Activated T-helper 1 cell treated with anti-CD3 and anti-CD28 coated beads, Interleukin-2, amount 50 U/mL, for 16 hours (primary cell): ENCODE results near the gene GABRR3.
A peak's percentile ranks its signal among the peaks of the same experiment; 100 is the strongest.

Experiments used
- DNase-seq, 2 donors: peaks; one replicate each; pipeline ENCODE4 v3.0.0-alpha.2; 2020; ENCODE audit warnings: low read depth in 1 of 2, low spot score in 1 of 2

GABRR3 gene

DNA sequence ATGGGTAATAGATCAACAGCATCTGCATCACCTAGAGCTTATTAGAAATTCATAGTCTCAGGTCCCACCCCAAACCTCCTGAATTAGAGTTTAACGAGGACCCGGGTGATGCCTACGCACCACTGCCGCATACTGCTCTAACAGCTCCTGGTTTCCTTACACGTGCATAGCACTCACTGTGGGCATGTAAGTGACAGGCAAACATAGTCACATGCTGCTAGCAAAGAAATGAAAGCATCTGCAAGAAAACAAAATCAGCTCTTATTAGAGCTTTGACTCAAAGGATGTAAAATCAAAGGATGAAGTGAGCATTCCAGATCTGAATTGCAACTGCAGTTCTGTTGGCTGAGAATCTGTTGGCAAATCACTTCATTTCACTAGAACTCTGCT, 43.8 kb downstream of the GABRR3 start:
- no peak for DNase-seq

DNA sequence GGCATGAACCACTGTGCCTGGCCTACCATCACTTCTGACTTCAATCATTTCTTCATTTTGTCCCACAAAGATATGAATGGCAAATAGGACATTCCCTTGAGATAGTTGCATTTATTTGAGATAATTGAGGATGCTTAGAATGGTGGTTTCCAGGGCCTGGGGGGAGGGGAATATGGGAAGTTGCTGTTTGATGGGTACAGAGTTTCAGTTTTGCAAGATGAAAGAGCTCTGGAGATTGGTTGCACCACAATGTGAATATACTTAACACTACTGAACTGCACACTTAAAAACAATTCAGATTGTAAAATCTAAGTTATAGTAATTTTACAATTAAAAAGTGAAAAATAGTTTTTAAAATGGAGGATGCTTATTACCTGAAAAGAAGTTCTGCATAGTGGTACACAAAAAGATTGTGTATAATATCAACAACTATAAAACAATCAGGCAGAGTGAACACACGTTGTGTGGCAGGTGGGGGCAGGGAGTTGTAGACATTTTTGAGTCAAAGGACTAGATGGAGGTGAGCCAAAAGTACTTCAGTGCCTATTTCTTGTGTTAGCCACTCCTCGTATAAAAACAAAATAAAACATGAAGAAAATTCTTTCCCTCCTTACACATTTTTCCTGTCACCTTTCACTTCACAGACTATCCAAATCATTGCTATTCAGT, 44.4 kb downstream of the GABRR3 start:
- DNase-seq = no peak

DNA sequence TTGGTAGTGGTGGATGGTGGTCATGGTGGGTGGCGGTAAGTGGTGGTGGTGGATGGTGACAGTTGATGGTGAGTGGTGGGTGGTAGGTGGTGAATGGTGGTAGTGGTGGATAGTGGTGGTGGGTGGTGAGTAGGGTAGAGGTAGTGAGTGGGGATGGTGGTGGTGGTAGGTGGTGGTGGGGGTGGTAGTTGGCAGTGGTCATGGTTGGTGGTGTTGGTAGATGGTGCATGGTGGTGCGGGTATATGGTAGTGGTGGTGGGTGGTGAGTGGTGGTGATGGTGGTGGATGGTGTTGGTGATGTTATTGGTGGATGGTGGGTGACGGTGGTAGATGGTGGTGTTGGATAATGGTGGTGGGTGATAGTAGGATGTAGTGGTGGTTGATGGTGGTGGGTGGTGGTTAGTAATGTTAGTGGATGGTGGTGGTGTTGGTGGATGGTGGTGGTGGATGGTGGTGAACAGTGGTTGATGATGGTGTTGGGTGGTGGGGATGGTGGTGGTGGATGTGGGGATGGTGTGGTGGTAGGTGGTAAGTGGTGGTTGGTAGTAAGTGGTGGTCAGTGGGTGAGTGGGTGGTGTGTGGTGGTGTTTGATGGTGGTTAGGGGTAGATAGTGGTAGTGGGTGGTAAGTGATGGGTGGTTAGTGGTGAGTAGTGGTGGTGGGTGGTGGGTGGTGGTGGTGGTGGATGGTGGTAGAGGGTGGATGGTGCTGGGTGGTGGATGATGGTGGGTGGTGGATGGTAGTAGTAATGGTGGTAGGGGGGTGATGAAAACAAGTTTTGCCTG, 46.1 kb downstream of the GABRR3 start:
- no peak for DNase-seq

DNA sequence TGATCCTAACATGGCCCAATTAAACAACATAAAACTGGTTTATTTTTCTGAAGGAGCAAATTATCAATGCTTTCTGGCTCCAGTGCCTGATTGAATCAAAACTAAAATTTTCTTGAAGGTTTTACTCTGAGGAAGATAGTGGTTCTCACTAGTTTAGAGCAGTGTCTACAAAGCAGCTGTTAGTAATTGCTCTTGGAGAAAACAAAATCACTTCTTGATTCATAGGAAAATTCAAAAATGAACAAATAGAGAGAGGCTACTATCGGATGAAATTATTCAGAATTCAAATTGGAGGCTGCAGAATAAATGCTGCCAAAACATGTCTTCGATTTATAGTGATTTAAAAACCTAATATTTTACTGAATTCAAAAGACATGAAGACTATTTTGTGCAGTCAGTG, 47.8 kb downstream of the GABRR3 start:
- no peak for DNase-seq

DNA sequence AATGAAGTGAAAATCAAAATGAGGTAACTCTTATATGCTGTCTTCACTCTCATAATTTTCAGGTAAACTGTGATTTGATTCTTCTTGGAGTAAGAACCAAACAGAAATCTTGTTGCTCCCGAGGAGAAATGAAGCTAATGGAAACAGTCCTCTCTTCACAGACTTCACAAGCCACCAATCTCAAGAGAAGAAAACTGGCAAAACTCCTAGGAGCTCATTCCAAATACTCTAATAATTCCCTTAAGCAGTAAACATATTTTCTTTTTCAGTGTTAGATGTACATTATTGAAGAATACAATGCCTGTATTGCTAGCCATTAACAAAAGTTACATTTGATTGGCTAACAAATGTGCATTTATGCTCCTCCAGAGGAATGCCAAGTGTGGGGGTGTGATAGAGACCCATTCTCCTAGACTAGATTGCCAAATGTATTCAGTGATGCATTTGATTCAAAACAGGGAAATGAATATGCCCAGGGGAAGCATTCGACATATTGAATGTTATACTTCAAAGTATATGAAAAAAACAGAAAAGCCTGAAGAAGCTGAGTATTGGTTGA, 51.1 kb downstream of the GABRR3 start:
- DNase-seq = no peak

DNA sequence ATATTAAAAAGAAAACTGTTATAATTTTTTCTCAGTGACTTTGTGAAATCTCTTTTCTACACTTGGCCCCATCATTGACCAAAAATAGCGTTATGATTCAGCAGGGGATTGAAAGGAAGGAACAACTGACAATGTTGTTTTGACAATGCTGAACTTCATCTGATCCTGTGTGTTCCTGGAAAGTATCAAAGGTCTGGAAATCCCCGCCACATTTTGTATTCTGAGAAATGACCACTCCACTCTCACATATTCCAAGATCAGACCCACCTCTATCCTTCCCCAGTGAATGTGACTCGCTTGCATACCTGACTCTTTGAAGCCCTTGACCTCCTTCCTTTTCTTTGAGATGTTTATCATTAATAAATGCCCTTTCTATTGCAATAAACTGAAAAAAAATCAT, 53.2 kb downstream of the GABRR3 start:
- no peak for DNase-seq

DNA sequence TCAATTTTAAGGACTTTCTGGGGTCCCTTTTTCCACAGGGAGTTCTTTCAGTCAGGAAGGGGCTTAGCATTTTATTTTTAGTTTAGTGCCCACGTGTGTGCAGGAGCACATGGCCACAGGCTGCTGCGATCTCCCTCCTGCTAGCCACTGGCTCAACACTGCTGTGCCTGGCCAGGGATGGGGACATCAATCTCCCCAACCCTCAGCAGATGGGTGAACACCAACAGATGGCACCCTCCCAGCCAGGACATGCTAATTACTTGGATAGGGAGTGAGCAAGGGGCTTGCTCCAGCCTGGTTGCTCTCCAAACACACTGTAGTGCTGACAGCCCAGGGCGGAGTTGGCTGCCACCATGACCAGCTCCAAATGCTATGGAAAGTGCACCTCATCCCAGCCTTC, 55.5 kb downstream of the GABRR3 start:
- no peak for DNase-seq

DNA sequence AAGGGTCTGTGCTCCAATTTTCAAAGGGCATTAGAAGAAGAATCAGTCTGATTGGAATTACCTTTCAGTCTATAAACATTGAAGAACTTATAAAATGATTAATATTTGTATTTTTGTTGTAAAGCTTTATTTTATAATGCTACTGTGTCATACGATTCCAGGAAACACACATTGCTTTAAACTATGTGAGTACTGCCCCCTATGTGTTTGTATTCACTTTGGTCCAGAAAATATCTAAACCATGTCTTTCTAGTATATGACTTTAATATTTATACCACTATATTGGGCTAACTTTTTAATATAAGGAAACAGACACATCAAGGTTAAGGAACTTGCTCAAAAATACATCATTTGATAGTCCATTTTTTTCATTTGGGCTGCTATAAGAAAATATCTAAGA, 59.6 kb downstream of the GABRR3 start:
- DNase-seq = no peak

DNA sequence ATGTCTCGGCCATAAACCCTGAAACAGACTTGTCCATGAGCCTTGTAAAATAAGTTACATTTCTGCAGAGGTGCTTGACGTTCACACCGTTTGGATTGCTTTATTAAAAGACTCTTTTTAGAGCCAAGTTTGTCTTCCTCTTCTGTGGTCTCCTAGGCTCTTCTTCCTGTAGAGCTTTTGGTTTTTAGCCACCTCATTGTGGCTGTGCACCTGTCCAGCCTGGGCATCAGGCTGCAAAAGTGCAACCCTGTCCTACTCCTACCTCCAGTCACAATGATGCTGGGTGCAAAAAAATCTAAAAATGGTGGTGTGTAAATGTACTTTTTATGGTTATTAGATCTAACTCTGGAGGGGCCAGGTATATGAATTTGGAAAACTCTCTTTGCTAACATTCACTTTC, 60.1 kb downstream of the GABRR3 start:
- DNase-seq = no peak

DNA sequence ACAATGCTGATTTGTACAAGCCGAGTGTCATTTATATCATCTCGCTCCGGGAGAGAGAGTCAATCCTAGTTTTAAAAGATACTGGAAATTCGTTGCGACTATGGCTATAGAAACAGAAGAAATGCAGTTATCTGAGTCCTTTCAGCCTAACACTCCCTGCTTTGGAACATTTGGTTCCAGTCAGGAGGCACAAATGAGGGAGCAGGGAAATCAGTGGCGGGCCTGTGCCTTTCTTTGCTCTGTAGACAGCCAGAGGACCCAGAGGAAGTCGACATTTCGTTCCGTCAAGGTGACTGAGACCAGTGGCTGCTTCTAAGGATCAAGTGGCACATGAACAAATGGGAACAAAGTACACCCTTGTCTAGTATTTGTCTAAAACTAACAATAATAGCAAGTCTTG, 62.1 kb downstream of the GABRR3 start:
- no peak for DNase-seq

DNA sequence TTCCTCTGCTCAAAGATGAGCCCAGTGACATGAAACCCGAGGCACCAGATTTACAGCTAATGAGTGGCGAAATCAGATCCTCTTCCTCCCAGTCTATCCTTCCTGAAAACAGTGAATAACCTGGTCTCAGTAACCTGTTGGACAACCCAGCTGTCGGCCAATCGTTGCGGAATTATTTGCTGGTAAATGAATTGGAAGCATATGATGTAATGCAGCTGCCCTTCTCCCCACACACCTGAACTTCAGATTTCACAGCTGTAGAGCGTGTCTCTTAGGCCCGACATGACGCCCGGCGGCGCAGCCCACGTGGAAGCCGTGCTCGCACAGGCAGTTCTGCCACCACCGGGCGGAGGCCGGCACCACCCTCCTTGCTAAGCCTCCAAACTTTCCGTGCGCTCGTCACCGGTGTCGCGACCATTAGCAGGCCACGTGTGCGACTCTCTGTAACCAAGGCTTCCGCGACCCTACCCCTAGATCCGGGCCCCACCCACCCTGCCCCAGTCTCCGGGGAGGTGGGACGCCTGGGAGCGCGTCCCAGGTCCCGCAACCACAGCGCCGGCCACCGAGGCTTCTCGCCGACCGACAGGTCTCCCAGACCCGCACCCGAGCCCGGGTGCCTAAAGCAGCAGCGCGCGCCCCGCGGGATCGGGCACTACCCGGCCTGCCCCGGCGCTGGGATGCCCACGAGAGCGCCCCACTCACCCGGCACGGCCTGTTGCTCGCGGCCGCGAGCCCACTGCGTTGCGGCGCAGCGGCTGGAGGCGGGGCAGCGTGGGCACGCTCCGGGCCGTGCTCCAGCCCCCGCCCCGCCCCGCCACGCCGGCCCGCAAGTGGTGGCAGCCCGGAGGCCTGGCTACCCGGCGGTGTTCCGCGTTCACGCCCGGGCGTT, 63.2 kb downstream of the GABRR3 start, which contains the start of gene RIOX2:
Gene RIOX2 (minus strand): TSS at position 753 of the 889 bp plus-strand sequence. CDS start 4,838 bp downstream, outside the sequence.
- peak; percentile 41 to 64 for DNase-seq

DNA sequence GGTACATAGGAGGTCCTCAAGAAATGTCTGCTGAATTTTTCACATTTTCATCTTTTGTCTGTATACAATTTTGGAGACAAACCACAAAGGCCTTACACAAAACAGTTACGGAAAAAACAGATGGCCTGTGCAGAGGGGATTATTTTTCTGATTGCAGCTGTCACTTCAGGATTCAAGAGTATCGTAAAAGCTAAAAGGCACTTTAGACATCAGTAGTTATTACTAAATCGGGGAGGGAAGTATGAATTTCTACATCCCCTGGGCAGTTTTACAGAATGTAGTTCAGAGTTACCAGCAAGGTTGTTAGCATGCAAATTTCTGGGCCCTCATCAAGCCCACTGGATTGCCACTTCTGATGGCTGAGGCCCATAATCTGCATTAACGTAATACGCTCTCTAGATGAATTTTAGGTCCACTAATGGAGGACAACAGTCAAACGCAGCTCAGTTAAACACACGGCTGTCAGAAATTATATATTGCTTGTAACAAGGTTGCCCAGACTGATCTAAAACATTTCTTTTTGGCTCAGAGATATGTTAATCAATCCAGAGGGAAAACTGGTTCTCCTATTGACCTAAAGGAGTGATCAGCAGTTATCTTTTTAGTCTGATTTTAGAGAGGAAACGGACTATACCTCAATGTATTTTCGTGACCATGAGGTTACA, 64.0 kb downstream of the GABRR3 start:
- no peak for DNase-seq

DNA sequence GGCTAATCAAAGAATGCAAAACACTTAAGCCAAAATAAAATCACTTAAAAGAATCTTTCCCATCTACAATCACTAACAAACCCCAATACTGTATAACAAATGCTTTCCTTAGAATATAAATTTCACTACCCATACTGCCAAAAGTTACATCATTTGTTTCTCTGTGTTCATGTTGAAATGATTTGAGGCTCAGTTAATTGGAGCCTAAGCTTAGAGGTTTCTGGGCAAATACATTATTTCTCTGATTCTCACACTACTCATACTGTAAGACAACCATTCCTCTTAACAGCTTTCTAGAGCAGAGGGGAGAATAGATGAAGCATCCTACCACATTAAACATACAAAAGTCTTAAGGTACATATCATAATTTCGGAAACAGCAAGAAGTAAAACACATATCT, 65.0 kb downstream of the GABRR3 start:
- no peak for DNase-seq

DNA sequence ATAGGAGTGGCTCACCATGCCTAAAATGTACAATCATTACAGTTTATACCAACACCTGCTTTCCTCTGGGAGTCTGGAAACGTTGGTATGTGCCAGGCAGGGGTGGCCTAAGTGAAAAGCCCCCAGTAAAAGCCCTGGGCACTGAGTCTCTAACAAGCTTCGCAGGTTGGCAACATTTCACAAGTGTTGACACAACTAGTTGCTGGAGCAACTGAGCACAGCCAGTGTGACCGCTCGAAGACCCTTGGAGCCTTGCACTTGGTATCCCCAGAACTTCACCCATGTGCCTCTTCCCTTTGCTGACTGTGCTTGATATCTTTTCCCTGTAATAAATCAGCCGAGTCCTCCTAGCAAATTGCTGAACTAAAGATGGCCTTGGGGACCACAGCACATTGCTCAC, 65.6 kb downstream of the GABRR3 start:
- DNase-seq = no peak

DNA sequence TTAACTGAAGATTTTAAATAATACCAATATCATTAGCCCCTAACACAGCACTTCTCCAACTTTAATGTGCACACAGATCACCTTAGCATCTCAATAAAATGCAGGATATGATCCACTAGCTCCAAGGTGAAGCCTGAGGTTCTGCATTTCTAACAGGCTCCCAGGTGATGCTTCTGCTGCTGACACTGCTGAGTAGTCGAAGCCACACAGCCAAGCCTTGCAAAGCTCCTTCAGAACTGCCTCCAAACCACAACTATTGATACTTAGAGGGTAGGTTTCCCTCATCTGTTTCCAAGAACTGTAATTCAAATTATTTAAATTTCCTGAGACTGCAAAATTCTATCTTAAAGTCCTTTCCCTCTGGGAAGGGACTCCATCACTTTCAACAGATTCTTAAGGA, 66.7 kb downstream of the GABRR3 start:
- DNase-seq = no peak

DNA sequence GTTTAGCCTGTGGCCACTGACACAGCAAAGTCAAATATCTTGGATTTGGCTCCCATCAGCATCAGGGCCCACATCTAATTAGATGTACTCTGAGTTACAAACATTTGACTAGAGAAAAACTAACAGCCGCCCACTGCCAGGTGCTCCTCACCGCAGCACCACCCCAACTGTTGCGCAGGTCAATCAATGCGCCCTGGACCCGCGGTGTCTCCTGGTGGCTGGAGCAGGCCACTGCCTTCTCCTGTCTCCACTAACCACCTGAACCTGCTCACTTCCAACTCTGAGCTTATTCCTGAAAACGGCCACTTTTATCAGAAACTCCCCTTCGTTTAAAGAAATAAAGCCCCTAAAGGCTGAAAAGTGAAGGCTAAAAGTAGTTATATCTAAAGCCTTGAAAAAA, 67.1 kb downstream of the GABRR3 start:
- DNase-seq = no peak

DNA sequence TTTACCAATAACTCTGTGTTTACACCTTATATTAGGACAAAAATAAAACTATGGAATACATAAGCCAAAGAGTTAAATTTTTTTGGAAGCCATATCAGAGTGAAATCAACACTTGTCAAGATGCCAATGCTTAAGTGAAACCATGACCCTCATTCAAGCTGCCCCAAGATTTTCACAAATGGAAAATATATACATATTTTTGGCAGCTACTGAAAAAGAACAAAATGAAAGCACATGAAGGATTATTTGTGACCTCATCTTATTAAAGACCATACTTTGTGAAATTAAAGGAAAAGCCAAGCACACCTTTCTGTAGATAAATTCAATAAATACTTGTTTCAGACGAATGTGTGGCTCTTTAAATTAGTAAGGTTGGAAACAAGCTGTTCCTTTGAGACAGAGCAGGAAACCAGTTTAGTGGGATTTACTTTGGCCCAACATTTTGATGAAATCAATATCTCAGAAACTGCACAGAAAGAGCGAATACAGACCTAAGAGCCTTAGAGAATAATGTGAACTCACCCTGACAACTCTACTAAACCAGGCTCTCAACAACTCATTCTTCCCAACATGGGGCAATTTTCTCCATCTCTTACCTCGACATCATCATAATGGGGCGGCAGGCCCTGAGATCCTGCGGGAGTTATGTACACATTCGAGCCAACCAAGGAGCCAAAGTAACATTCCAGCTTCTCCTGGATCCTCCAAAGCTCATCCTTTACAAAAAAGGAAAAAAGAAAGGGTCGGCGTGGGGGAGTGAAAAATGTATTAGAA, 73.9 kb downstream of the GABRR3 start:
- no peak for DNase-seq

DNA sequence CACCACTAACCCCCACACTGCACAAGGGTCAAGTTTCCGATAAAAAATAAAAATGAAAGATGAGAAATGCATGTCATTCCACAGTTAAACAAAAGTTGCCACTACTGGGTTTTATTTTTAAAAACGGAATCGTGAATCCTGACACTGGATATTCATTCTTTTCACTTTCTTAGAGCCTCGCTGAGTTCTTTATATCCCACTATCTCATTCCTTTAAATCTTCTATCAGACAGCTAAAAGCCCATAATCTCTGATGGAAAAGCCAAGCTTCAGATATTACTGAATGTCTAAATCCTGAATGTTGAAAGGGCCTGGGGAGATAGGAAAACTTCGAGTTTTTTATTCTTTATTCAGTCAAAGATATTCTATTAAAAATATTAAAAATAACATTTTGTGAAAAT, 74.6 kb downstream of the GABRR3 start:
- DNase-seq = no peak

DNA sequence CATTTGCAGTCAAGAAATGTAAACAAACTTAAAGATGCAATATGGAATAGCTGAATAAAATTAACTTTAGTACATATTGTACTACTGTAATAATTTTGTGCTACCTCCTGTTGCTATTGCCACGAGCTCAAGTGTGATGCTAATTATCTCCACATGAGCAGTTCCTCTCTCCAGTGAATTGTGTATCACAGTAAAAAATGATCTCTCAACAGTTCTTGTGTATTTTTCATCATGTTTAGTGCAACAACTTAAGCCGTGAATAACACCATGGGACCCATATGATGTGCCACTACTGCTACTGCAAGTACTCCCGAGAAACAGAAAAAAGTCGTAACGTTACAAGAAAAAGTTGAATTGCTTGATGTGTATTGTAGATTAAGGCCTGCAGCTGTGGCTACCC, 75.2 kb downstream of the GABRR3 start:
- DNase-seq = no peak

DNA sequence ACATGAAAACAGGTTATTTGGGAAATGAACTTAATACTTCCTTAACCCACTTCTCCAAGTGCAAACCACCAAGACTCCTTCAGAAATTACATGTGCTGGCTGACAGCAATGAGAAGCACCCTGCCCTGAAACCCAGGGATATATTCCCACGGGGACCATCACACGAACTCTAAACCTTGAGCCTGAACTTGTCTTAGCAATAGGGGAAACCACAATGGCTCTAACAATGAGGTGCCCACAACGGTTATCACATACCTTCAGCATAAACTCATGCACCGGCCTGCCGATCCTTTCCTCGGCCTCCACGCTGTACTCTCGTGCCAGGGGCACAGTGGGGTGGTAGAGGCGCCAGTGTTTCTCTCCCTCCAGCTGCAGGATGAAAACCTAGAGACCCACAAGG, 76.3 kb downstream of the GABRR3 start:
- DNase-seq = no peak
